ENCODE data around the gene BEND7. TPM values are rescaled to one million over a fixed set of nuclear protein-coding genes. Genes with fewer than 3 reads are reported as not detected.

BEND7 gene
- total RNA-seq, 1 donor from 2014 or later, result 21.1 TPM

DNA sequence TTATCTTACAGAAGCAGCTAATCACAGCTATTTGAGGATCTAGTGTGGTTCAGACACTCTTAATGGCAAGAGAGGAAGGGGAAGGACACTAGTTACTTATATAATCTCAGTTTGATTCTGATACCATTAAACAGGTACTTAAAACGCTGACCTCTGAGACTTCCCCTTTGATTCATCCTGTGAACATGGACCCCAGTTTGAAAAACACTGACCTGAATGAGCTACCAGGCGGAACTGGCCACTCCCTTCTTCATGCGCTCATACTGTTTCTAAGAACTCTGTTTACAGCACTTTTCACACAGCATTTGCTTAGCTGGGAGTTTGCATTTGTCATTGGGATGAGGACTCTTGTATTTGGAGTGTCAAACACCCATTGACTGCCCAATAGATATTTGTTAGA lies 45.7 kb downstream of the BEND7 start:
- TF ChIP-seq EZH2 (IDR thresholded peaks at IDR 0.05; ENCODE audit: insufficient read depth, low read length), result no peak
- TF ChIP-seq, protein P1, sequence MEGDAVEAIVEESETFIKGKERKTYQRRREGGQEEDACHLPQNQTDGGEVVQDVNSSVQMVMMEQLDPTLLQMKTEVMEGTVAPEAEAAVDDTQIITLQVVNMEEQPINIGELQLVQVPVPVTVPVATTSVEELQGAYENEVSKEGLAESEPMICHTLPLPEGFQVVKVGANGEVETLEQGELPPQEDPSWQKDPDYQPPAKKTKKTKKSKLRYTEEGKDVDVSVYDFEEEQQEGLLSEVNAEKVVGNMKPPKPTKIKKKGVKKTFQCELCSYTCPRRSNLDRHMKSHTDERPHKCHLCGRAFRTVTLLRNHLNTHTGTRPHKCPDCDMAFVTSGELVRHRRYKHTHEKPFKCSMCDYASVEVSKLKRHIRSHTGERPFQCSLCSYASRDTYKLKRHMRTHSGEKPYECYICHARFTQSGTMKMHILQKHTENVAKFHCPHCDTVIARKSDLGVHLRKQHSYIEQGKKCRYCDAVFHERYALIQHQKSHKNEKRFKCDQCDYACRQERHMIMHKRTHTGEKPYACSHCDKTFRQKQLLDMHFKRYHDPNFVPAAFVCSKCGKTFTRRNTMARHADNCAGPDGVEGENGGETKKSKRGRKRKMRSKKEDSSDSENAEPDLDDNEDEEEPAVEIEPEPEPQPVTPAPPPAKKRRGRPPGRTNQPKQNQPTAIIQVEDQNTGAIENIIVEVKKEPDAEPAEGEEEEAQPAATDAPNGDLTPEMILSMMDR (IDR thresholded peaks at IDR 0.05; ENCODE audit: insufficient read depth, low read depth, low read length), result no peak
- no peaks in the 10 kb centered on the region for H3K4me1 ChIP-seq (ENCODE audit: insufficient read depth, low read length)

DNA sequence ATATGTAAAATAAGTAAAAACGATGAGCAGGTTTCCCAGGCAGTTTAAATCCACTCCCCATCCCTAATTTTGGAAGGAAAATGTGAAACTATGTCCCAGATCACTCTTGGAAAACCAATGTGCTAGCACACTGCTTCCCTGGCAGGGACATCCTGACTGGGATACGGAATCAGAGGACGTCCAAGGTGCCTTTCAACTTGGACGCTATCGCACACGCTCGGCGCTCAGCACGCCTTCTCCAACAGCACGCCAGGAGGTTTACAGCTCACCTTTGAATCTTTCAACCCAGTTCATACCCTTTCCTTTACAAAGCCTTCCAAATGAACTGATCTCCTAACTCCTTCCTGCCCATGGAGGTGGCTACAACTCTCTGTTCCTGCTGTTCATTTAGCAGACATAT lies 47.1 kb downstream of the BEND7 start:
- Histone ChIP-seq H3K4me1 (ENCODE audit: insufficient read depth, low read length) (no peaks in the 10 kb centered on the region), H3K27ac (ENCODE audit: low read depth, low read length) (no peak overlapping the region), H3K4me2 (ENCODE audit: low read length) (no peak overlapping the region), H3K79me2 (ENCODE audit: insufficient read depth, low read length) (no peaks in the 10 kb centered on the region), H3K9ac (ENCODE audit: low read length) (no peak overlapping the region), H3K4me3 (ENCODE audit: insufficient read depth, low read depth, low read length) (no peak overlapping the region), H4K20me1 (ENCODE audit: insufficient read depth, low read length) (no peaks in the 10 kb centered on the region), H2AFZ (ENCODE audit: low read depth, low read length) (no peak overlapping the region), H3K27me3 (ENCODE audit: insufficient read depth, low read length) (no peaks in the 10 kb centered on the region), H3K36me3 (ENCODE audit: insufficient read depth, low read length) (no peaks in the 10 kb centered on the region), H3K9me3 (ENCODE audit: insufficient read depth, low read depth, low read length) (no peaks in the 10 kb centered on the region)
- Mint-ChIP-seq H3K27ac (ENCODE audit: unreplicated experiment) (no peak overlapping the region), H3K4me1 (ENCODE audit: low read depth, unreplicated experiment) (no peaks in the 10 kb centered on the region), H3K4me3 (ENCODE audit: unreplicated experiment) (no peak overlapping the region), H3K9me3 (ENCODE audit: unreplicated experiment) (no peaks in the 10 kb centered on the region), H3K27me3 (ENCODE audit: low read depth, unreplicated experiment) (no peaks in the 10 kb centered on the region), H3K36me3 (ENCODE audit: low read depth, unreplicated experiment) (peaks cover 2% of the 10 kb centered on the region)
- FAIRE-seq, result no peak
- no peak for TF ChIP-seq EZH2 (IDR thresholded peaks at IDR 0.05; ENCODE audit: insufficient read depth, low read length)
- TF ChIP-seq, protein P1 (IDR thresholded peaks at IDR 0.05; ENCODE audit: insufficient read depth, low read depth, low read length), result no peak
- DNase-seq (ENCODE audit: low read depth), result no peak

More for the DNA sequence above, 45.7 kb downstream of the BEND7 start:
- Histone ChIP-seq H3K9me3 (ENCODE audit: insufficient read depth, low read depth, low read length) (no peaks in the 10 kb centered on the region), H3K9ac (ENCODE audit: low read length) (no peak overlapping the region), H3K27me3 (ENCODE audit: insufficient read depth, low read length) (no peaks in the 10 kb centered on the region), H3K4me2 (ENCODE audit: low read length) (no peak overlapping the region), H3K36me3 (ENCODE audit: insufficient read depth, low read length) (no peaks in the 10 kb centered on the region), H3K4me3 (ENCODE audit: insufficient read depth, low read depth, low read length) (no peak overlapping the region), H2AFZ (ENCODE audit: low read depth, low read length) (no peak overlapping the region), H4K20me1 (ENCODE audit: insufficient read depth, low read length) (no peaks in the 10 kb centered on the region), H3K27ac (ENCODE audit: low read depth, low read length) (no peak overlapping the region), H3K79me2 (ENCODE audit: insufficient read depth, low read length) (no peaks in the 10 kb centered on the region)
- Mint-ChIP-seq H3K27me3 (ENCODE audit: low read depth, unreplicated experiment) (no peaks in the 10 kb centered on the region), H3K9me3 (ENCODE audit: unreplicated experiment) (no peaks in the 10 kb centered on the region), H3K4me1 (ENCODE audit: low read depth, unreplicated experiment) (no peaks in the 10 kb centered on the region), H3K27ac (ENCODE audit: unreplicated experiment) (no peak overlapping the region), H3K36me3 (ENCODE audit: low read depth, unreplicated experiment) (peaks cover 2% of the 10 kb centered on the region), H3K4me3 (ENCODE audit: unreplicated experiment) (no peak overlapping the region)
- FAIRE-seq, result no peak
- no peak for DNase-seq (ENCODE audit: low read depth)

DNA sequence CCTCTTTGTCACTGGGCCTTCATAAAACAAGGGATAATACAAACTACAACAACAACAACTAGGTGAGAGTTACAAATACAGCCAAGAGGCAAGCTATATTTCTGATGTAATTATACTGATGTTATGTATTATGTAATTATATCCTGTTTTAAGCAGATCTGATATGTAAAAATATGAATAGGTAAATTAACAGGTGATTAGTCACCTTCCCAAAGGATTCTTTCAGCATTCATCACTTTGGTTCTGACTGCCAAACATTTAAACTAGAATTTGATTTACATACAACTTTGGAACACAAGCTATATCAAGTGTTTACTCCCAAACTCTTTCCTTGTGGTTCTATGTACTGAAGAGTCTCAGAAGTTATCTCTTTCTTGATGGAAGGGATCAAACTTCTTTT lies 53.7 kb downstream of the BEND7 start:
- TF ChIP-seq, protein P1 (IDR thresholded peaks at IDR 0.05; ENCODE audit: insufficient read depth, low read depth, low read length), result no peak
- TF ChIP-seq EZH2 (IDR thresholded peaks at IDR 0.05; ENCODE audit: insufficient read depth, low read length), result no peak
- Mint-ChIP-seq H3K27ac (ENCODE audit: unreplicated experiment) (no peak overlapping the region), H3K36me3 (ENCODE audit: low read depth, unreplicated experiment) (peaks cover 2% of the 10 kb centered on the region), H3K4me3 (ENCODE audit: unreplicated experiment) (no peak overlapping the region), H3K4me1 (ENCODE audit: low read depth, unreplicated experiment) (no peaks in the 10 kb centered on the region), H3K27me3 (ENCODE audit: low read depth, unreplicated experiment) (no peaks in the 10 kb centered on the region), H3K9me3 (ENCODE audit: unreplicated experiment) (no peaks in the 10 kb centered on the region)
- Histone ChIP-seq H3K4me2 (ENCODE audit: low read length) (no peak overlapping the region), H3K4me1 (ENCODE audit: insufficient read depth, low read length) (no peaks in the 10 kb centered on the region), H3K27ac (ENCODE audit: low read depth, low read length) (no peak overlapping the region), H3K9me3 (ENCODE audit: insufficient read depth, low read depth, low read length) (peaks cover 3% of the 10 kb centered on the region), H2AFZ (ENCODE audit: low read depth, low read length) (no peak overlapping the region), H4K20me1 (ENCODE audit: insufficient read depth, low read length) (no peaks in the 10 kb centered on the region), H3K79me2 (ENCODE audit: insufficient read depth, low read length) (no peaks in the 10 kb centered on the region), H3K27me3 (ENCODE audit: insufficient read depth, low read length) (no peaks in the 10 kb centered on the region), H3K9ac (ENCODE audit: low read length) (no peak overlapping the region), H3K36me3 (ENCODE audit: insufficient read depth, low read length) (peaks cover 2% of the 10 kb centered on the region), H3K4me3 (ENCODE audit: insufficient read depth, low read depth, low read length) (no peak overlapping the region)
- DNase-seq (ENCODE audit: low read depth), result no peak
- FAIRE-seq, result no peak

All from astrocyte (in vitro differentiated cells and primary cell).